LNCAP (cell line): ENCODE measurements around the gene LTB.

Source experiments
- CTCF ChIP-seq: fragments of 450-650 bp; IDR thresholded peaks from 2 replicates; pipeline ENCODE4 v1.5.1; 2017; ENCODE audit warnings: mild to moderate bottlenecking

Gene LTB

DNA sequence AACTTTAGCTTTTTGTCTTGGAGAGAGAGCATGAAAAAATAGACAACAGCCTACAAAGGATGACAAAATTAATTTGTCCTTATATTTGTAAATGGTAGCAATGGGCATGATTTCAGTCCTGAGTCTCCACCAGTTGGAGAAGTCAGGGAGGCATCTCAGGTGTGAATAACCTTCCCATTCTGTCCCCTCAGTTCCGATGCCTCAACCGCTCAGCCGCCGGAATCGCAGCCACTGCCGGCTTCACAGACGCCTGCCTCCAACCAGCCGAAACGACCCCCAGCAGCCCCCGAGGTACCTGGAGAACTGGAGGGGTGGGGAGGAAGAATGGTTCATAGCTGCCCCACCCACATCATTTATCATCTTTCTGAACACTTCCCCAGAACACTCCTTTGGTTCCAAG lies 41.8 kb upstream of the LTB start:
- no peak for TF ChIP-seq CTCF

GRCh38 chr6:31622684-31623091 lies 40.5 kb upstream of the LTB start:
- TF ChIP-seq CTCF, result no peak

DNA sequence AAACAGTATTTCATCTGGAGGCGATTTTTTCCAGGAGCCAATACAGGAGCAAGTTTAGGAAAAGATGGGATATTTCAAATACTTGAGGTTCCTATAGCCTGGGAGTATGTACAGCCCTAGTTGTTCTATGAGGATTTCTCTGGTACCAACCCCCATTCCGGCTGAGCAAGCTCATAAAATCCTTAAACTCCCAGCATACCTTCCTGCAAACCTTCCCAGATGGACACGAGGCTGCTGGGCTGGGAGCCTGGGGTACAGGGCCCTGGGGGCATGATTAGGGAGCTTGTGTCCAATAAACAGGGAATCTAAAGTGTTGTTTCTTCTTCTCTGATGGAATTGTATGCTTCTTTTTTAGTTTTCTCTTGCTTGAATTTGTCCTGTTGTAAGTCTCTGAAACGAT lies 39.8 kb upstream of the LTB start:
- no peak for TF ChIP-seq CTCF

GRCh38 chr6:31621320-31621939 lies 39.2 kb upstream of the LTB start:
- no peak for TF ChIP-seq CTCF

GRCh38 chr6:31620586-31621319 lies 38.5 kb upstream of the LTB start, which contains the start of gene PRRC2A:
Gene PRRC2A, plus strand, starts transcription at chr6:31620715. Its CDS starts 2,075 bp downstream, at chr6:31622790.
- TF ChIP-seq CTCF, result no peak

GRCh38 chr6:31619805-31620585 lies 37.8 kb upstream of the LTB start:
- TF ChIP-seq CTCF, result no peak

DNA sequence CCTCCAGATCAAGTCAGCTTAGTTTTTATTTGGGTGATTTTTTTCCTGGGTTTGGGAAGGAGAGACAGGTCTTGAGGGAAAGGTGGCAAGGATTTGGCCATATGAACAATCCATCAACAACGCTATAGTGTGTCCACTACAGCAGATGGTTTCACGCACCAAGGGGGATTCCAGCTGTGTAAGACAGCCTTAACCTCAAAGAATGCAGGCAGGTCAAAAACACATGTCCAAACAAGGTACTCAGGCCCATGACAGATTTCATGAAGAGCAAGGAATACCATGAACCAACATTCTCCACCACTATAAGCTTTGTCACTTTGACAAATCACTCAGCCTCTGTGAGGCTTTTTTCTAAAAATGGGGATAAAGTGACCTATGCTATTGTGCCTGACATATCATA lies 34.8 kb upstream of the LTB start:
- no peak for TF ChIP-seq CTCF
